ENCODE results near the gene FBXO47. TPM values are rescaled to one million over a fixed set of nuclear protein-coding genes. Genes with fewer than 3 reads are reported as not detected.
A peak's percentile ranks its signal among the peaks of the same experiment; 100 is the strongest.

The FBXO47 gene
- total and polyA plus RNA-seq, 9 of the 15 experiments (the other 6 are each of a cell fraction or from before 2014, with no cell fraction given): not detected

DNA sequence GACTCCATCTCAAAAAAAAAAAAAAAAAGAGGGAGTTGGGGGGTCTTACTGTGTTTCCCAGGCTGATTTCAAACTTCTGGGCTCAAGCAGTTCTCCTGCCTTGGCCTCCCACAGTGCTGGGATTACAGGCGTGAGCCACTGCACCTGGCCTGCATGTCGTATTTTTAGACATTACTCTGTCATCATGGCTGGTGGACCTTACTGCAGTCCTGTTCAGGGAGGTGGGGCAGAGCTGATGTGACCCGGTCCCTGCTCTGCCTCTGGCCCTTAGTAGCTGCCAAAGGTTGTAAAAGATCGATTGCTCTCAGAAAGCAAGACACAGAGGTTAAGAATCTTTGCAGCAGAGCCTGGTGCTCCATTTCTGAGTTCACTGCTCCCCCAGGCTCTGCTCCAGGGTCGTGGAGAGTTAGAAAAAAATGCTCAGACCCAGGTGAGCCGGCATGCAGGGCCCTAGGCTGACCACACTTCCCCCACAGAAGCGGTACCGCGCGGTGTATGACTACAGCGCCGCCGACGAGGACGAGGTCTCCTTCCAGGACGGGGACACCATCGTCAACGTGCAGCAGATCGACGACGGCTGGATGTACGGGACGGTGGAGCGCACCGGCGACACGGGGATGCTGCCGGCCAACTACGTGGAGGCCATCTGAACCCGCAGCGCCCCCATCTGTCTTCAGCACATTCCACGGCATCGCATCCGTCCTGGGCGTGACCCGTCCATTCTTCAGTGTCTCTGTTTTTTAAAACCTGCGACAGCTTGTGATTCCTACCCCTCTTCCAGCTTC, 48.9 kb downstream of the FBXO47 start (continued):
- TF ChIP-seq ZNF23 (CRISPR knock-in tag; IDR thresholded peaks at IDR 0.05) (no peak), TRIM28 (IDR thresholded peaks at IDR 0.05) (no peak), POLR2G (IDR thresholded peaks at IDR 0.05; ENCODE audit: low read depth, low read length) (0 out of 2 replicates have a peak, but pooled peaks have one; percentile 30), ZSCAN29 (IDR thresholded peaks at IDR 0.05) (no peak), RBM22 (IDR thresholded peaks at IDR 0.05; ENCODE audit: low read depth, low read length, poor library complexity, severe bottlenecking) (peak; percentile 3)
- TF ChIP-seq, protein P1, sequence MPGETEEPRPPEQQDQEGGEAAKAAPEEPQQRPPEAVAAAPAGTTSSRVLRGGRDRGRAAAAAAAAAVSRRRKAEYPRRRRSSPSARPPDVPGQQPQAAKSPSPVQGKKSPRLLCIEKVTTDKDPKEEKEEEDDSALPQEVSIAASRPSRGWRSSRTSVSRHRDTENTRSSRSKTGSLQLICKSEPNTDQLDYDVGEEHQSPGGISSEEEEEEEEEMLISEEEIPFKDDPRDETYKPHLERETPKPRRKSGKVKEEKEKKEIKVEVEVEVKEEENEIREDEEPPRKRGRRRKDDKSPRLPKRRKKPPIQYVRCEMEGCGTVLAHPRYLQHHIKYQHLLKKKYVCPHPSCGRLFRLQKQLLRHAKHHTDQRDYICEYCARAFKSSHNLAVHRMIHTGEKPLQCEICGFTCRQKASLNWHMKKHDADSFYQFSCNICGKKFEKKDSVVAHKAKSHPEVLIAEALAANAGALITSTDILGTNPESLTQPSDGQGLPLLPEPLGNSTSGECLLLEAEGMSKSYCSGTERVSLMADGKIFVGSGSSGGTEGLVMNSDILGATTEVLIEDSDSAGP (CRISPR knock-in tag; IDR thresholded peaks at IDR 0.05): no peak
- TF ChIP-seq, protein P2, sequence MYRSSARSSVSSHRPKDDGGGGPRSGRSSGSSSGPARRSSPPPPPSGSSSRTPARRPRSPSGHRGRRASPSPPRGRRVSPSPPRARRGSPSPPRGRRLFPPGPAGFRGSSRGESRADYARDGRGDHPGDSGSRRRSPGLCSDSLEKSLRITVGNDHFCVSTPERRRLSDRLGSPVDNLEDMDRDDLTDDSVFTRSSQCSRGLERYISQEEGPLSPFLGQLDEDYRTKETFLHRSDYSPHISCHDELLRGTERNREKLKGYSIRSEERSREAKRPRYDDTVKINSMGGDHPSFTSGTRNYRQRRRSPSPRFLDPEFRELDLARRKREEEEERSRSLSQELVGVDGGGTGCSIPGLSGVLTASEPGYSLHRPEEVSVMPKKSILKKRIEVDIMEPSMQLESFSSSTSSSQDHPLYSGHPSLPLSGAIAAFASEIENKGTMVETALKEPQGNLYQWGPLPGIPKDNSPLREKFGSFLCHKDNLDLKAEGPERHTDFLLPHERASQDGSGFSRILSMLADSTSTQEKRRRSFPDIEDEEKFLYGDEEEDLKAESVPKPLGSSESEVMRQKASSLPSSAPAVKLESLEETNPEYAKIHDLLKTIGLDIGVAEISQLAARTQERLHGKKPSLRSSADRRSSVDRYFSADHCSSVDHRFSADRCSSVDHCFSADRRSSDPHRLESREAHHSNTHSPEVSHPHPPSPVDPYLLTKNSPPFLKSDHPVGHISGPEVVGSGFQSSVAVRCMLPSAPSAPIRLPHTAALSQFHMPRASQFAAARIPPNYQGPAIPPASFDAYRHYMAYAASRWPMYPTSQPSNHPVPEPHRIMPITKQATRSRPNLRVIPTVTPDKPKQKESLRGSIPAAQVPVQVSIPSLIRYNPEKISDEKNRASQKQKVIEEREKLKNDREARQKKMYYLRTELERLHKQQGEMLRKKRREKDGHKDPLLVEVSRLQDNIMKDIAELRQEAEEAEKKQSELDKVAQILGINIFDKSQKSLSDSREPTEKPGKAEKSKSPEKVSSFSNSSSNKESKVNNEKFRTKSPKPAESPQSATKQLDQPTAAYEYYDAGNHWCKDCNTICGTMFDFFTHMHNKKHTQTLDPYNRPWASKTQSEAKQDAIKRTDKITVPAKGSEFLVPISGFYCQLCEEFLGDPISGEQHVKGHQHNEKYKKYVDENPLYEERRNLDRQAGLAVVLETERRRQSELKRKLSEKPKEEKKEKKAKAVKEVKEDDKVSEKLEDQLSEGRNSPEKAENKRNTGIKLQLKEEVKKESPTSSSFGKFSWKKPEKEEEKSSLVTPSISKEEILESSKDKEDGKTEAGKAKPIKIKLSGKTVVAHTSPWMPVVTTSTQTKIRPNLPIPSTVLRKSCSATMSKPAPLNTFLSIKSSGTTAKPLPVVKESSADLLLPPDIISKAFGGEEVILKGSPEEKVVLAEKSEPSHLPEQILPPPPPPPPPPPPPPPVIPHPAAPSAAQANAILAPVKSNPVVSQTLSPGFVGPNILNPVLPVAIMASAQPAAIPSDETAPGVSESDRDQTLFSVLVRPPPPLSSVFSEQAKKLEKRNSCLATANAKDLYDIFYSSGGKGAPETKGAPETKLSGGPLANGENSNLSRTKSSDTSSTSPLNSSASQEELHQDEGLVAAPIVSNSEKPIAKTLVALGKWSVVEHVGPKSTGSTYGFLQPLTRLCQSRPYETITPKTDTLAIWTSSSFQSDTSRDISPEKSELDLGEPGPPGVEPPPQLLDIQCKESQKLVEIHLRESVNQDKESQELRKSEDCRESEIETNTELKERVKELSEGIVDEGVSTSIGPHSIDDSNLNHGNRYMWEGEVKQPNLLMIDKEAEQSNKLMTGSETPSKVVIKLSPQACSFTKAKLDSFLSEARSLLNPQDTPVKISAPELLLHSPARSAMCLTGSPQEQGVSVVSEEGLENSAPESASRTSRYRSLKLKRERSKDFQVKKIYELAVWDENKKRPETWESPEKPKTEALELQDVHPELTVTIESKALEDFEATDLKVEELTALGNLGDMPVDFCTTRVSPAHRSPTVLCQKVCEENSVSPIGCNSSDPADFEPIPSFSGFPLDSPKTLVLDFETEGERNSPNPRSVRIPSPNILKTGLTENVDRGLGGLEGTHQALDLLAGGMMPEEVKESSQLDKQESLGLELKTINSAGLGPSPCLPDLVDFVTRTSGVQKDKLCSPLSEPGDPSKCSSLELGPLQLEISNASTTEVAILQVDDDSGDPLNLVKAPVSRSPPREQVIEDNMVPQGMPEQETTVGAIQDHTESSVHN (IDR thresholded peaks at IDR 0.05; ENCODE audit: borderline replicate concordance in 1 of 2, low read depth in 1 of 2): no peak

Measured in K562 (cell line).